Neutrophil (primary cell): ENCODE results near the gene DIS3L2.
"Not testable (repeated sequence)": the region's sequence is repeated elsewhere in the genome, so short reads cannot be mapped to it uniquely, and the experiment has no call there.

Experiments used
- H3K27ac ChIP-seq: fragments of 200-600 bp; sonication (generic); 2 replicates; pipeline ENCODE4 v1.5.1; 2016; ENCODE audit warnings: mild to moderate bottlenecking, moderate library complexity
- H3K27me3 ChIP-seq: fragments of 200-600 bp; sonication (generic); 2 replicates; pipeline ENCODE4 v1.6.0; 2016; ENCODE audit warnings: mild to moderate bottlenecking
- H3K36me3 ChIP-seq: fragments of 200-600 bp; sonication (generic); 2 replicates; pipeline ENCODE4 v1.5.1; 2017
- H3K4me1 ChIP-seq, 2 experiments: fragments of 200-600 bp in 1 of 2; sonication (generic) in 1 of 2; 1 replicate in 1 of 2; 2 replicates in 1 of 2; pipeline versions ENCODE4 v1.5.1 to v1.6.1; 2013 to 2016; ENCODE audit warnings: low read depth in 1 of 2, low read length in 1 of 2, mild to moderate bottlenecking in 1 of 2, moderate library complexity in 1 of 2; ENCODE audit not compliant: control insufficient read depth in 1 of 2, insufficient read depth in 1 of 2
- H3K4me3 ChIP-seq, 2 experiments: fragments of 200-600 bp in 1 of 2; sonication (generic) in 1 of 2; 1 replicate in 1 of 2; 2 replicates in 1 of 2; pipeline ENCODE4 v1.5.1; 2013 to 2016; ENCODE audit warnings: low read depth in 1 of 2, low read length in 1 of 2, mild to moderate bottlenecking in 1 of 2, moderate library complexity in 1 of 2
- H3K9me3 ChIP-seq: fragments of 200-600 bp; sonication (generic); 2 replicates; pipeline ENCODE4 v1.5.1; 2016
- TF ChIP-seq, protein P1 (sequence below): fragments of 200-600 bp; sonication (generic); IDR thresholded peaks from 2 replicates; pipeline ENCODE4 v1.5.1; 2016; ENCODE audit warnings: antibody characterized with exemption

The DIS3L2 gene

DNA sequence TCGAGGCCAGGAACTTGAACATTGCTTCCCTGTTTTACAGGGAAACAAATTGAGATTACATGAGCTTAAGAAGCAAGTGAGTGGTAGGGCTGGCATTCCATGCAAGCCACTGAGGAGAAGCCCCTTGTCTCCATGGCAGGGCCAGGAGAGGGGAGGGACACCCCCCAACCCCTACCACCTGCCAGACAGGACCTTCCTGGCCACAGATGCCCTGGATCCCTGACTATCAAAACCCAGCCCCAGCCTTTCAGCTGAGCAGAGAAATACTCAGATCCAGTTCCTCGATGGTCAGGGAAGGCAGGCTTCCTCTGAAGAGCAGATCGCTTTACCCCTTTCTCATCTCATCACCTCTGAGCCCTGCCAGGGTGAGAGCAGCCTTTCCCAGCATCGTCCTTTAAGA is 363.3 kb downstream of the DIS3L2 start:
- peaks cover 3 to 13% of the 10 kb centered on the region in 2 experiments for H3K4me1 ChIP-seq
- H3K36me3 ChIP-seq = no peaks in the 10 kb centered on the region
- TF ChIP-seq, protein P1, sequence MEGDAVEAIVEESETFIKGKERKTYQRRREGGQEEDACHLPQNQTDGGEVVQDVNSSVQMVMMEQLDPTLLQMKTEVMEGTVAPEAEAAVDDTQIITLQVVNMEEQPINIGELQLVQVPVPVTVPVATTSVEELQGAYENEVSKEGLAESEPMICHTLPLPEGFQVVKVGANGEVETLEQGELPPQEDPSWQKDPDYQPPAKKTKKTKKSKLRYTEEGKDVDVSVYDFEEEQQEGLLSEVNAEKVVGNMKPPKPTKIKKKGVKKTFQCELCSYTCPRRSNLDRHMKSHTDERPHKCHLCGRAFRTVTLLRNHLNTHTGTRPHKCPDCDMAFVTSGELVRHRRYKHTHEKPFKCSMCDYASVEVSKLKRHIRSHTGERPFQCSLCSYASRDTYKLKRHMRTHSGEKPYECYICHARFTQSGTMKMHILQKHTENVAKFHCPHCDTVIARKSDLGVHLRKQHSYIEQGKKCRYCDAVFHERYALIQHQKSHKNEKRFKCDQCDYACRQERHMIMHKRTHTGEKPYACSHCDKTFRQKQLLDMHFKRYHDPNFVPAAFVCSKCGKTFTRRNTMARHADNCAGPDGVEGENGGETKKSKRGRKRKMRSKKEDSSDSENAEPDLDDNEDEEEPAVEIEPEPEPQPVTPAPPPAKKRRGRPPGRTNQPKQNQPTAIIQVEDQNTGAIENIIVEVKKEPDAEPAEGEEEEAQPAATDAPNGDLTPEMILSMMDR = no peak
- H3K27ac ChIP-seq = peak overlapping the region; percentile 38
- no peaks in the 10 kb centered on the region for H3K9me3 ChIP-seq
- no peaks in the 10 kb centered on the region for H3K27me3 ChIP-seq
- H3K4me3 ChIP-seq = no peak overlapping the region

DNA sequence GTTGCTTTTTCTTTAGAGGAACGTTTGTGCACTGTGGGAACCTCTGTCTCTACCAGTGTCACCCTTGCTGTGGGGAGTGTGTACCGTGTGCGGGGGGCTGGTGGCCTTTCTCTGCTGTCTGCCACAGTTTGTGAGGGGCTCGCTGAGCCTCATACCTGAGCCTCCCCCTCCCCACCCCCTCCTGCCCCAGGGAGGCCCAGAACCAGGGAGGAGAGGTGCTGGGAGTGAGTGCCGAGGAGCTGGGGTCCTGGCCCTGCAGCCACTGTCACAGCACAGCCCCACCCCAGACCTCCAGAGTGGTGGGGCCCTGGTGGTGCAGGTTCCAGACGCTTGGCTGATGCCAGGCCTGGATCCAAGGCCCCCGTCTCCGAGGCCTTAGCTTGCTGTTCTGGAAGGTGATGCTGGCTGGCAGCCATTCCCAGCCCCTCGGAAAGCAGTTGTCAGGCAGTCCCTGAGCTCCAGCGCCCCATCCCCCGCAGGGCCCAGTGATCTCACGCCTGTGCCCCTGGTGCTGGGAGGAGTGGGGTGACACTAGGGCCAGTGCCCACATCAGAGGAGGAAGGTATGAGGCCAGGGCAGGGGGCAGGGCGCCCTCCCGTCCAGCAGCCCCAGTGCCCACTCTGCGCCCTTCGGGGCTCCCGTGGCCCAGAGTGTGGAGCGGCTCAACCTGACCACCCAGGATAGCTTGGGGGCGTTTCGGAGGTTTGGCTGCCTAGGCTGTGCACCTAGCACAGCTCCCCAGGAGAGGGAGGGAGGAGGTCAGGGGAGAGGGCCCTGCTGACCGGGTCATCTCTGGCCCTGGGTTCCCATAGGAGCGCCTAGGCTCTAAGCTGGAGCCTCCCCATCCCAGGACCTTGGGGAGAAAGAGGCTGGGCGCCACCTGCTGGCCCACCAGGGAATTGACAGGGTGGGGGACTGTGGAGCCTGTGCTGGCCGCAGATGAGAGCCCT is 364.1 kb downstream of the DIS3L2 start:
- Histone ChIP-seq H3K4me3 (no peak overlapping the region), H3K27me3 (no peaks in the 10 kb centered on the region), H3K4me1 (peaks cover 3 to 10% of the 10 kb centered on the region in 2 experiments), H3K36me3 (no peaks in the 10 kb centered on the region), H3K9me3 (no peaks in the 10 kb centered on the region), H3K27ac (peak overlapping the region; percentile 3)
- TF ChIP-seq, protein P1 = peak; percentile 85

DNA sequence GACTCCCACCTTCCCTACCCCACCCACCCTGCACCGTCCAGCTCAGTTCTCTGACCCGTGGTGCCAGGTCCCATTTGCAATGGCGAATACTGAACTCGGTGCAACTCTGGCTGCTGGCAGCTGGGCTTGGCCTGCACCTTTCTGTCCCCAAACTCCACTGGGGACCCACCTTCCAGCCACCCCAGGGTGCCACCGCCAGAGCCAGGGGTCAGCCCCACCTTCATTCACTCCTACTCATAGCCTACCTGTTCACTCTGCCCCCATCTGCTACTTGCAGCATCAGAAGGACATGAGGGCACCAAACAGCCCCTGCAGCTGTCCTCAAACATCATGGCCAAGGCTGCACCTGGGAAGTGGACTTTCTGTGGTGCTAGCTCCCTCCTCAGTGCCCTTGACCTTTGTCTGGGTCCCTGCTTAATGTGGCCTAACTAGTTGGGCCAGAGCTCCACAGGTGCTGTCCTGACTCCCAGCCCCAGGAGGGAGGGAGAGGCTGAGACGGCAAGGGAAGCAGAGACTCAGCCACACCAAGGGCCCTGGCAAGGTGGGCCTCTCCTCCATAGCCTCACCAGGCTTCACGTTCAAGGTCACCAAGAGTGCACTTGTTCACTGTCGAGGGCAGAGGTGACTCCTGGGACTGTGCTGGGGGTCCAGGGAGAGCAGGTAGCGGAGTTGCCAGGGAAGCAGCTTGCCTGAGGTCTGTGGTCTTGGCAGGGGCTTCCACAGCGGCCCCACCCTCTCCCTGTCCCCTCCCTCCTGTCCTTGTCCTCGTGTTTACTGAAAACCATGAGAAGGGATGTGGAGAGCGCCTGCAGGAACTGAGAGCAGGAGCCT is 365.0 kb downstream of the DIS3L2 start:
- not testable (repeated sequence) for H3K27ac ChIP-seq, H3K27me3 ChIP-seq, H3K9me3 ChIP-seq, H3K4me1 ChIP-seq, H3K4me3 ChIP-seq, H3K36me3 ChIP-seq
- TF ChIP-seq, protein P1 = peak; percentile 66

DNA sequence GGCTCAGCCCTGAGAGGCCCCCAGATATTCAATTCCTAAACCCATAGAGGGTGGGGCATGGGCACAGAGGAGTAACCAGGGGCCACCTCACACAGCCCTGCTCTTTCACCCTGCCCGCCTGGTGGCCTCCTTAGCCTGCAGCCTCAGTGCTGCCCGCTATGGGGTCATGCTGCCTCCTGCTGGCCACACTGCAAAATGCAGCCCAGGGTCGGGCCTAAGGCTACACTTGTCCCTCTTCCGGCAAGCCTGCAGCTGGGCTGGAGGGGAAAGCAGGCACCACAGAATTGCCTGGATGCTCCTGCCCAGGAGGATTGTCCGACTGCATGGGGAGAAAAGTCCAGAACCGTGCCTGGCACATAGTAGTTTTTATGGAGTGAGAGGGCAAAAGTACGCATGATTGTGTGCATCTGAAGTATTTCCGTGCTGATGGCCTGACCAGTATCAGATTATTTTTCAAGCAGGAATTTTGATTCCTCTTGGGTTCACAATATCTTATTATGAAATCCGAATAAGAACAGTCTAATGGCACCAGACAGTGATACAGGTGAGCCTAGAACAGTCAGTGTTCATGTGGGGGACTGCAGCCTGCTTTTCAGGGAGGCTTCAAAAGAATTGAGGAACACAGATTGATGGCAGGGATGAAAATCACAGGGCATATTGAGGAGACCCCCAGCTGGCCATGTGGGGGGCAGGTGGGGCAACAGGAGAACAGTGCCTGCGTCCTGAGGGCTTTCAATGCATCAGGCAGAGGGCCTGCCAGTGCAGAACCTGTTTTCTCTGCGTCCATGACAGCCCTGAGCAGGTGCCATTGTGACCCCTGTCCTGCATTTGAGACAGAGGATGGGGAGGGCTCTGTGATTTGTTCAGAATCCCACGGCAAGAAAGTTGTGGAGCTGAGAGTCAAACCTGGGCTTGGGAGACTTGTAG is 365.9 kb downstream of the DIS3L2 start:
- no peak overlapping the region for H3K4me3 ChIP-seq
- TF ChIP-seq, protein P1 = peak; percentile 97
- no peak overlapping the region for H3K27ac ChIP-seq
- no peaks in the 10 kb centered on the region for H3K9me3 ChIP-seq
- peaks cover 3 to 10% of the 10 kb centered on the region in 2 experiments for H3K4me1 ChIP-seq
- H3K36me3 ChIP-seq = no peaks in the 10 kb centered on the region
- no peaks in the 10 kb centered on the region for H3K27me3 ChIP-seq

DNA sequence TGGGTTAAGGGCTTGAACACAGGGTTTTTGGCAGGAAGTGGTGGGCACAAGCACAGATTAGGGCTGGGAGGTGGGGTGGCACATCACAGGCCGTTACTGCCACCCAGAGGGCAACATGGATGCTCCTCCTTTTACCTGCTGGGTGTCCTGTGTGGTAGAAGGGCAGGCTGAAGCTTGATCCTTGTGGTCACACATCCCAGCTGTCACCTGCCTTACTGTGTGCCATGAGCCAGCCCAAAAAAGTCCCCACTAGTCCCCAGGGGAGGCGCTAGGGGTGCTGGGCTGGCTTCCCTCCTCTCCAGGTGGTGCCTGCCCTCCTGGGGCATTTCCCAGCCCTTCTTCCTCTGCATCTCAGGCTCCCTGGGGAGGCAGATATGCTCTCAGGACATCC is 366.5 kb downstream of the DIS3L2 start:
- Histone ChIP-seq H3K36me3 (no peaks in the 10 kb centered on the region), H3K4me3 (no peak overlapping the region), H3K4me1 (peaks cover 3 to 10% of the 10 kb centered on the region in 2 experiments), H3K9me3 (no peaks in the 10 kb centered on the region), H3K27ac (no peak overlapping the region), H3K27me3 (no peaks in the 10 kb centered on the region)
- TF ChIP-seq, protein P1 = no peak
